Epidermal melanocyte (primary cell): ENCODE measurements around the gene GNGT2.
"Not testable (repeated sequence)": the region's sequence is repeated elsewhere in the genome, so short reads cannot be mapped to it uniquely, and the experiment has no call there.

ENCODE experiments used
- DNase-seq: peaks from one replicate; pipeline ENCODE4 v3.0.0; 2011; ENCODE audit warnings: low spot score; ENCODE audit not compliant: insufficient read length

GNGT2 gene

GRCh38 chr17:49209061-49209571 lies 1.3 kb downstream of the GNGT2 start:
- DNase-seq: peak; percentile 10

DNA sequence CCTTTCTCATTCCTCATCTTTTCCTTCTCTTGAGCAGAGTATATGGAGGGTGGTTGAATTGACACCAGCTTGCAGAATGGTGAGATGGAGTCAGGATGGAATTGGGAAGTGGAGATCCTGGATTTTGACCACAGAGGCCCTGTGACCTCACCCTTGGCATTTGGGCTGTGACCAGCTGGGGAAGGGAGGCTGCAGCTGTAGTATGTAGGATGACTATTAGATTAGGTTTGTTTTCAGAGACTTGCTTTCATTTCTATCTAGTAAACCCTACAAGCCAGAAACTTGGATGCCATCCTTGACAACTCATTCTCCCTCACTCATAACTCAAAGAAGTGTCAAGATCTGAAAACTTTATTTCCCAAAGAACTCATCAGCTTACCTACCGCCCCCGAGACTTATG lies 5.9 kb downstream of the GNGT2 start:
- DNase-seq: peak; percentile 14

DNA sequence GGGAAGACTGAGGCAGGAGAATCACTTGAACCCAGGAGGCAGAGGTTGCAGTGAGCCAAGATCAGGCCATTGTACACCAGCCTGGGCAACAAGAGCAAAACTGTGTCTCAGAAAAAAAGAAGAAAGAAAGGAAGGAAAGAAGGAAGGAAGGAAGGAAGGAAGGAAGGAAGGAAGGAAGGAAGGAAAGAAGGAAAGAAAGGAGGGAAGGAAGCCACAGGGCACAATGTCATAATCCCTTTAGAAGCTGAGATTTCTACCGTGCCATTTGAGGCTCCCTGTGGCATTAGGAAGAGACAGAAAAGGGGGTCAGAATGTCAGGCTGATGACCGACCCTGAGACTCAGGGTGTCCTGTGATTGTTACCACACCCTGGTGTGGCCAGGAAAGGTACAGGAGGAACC lies 6.6 kb downstream of the GNGT2 start:
- DNase-seq: no peak

GRCh38 chr17:49201481-49201927 lies 8.9 kb downstream of the GNGT2 start:
- peak; percentile 11 for DNase-seq

DNA sequence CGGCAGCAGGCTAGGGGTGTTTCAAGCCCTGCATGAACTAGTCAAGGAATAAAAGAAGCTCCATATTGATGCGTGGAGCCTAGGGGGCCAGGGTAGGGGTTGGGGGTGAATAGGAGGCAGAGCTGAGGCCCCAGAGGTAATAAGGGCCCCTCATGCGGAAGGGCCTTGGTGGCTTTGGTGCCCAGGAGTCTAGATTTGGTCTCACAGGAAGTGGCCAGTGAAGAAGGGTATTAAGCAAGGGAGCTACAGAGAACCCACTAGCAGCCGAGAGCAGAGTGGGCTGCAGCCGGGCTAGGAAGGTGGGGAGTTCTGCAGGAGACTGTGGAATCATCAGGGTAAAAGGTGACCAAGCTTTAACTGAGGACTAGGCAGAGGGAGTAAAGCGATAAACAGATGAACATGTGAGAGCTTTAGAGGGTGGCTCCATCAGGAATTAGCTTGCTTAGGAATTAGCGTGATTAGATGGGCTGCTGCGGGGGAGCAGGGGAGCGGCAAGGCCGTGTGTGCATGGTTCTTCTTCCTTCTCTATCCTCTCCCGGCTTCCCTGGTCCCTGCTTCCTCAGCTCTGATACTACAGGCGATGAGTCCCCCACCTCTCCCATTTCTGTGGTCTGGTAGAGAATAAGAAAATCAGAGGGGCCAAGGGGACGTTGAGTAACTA lies 9.8 kb downstream of the GNGT2 start:
- peak; percentile 7 for DNase-seq

DNA sequence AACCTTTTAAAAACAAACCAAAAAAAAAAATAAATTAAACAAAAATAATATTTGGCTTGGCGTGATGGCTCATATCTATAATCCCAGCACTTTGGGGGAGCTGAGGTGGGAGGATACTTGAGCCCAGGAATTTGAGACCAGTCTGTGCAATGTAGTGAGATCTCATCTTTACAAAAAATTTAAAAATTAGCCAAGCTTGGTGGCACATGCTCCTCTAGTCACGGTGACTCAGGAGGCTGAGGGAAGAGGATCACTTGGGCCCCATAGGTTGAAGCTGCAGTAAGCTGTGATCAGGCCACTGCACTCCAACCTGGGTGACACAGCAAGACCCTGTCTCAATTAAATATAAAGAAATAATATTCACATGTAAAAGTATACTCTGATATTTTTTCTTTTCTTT lies 12.2 kb downstream of the GNGT2 start:
- no peak for DNase-seq

- DNase-seq: no peak
These were observed 12.9 kb downstream of the GNGT2 start for GRCh38 chr17:49197346-49197998.

GRCh38 chr17:49196520-49196919 lies 13.9 kb downstream of the GNGT2 start:
- DNase-seq: no peak

DNA sequence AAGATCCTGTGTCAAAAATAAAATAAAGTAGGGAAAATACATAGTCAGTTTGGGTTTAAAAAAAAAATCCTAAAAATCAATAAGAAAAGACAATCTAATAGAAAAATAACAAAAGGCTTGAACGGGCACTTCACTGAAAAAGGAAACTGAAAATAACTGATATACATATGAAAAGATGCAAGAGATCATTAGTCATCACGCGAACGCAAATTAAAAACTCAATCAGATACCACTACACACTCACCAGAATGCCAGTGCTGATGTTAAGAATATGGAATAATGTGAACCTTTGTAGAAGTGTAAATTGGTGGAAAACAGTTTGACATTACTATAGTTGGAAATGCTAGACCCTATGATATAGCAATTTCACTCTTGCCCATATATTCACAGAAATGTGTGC lies 14.6 kb downstream of the GNGT2 start:
- DNase-seq: no peak

DNA sequence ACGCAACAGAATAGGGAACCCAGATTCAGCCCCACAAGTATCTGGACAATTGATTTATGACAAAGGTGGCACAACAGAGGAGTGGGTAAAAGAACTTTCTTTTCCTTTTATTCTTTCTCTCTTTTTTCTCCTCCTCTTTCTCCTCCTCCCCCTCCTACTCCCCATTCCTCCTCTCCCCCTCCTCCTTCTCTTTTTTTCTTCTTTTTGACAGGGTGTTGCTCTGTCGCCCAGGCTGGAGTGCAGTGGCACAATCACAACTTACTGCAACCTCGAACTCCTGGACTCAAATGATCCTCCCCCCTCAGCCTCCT lies 16.1 kb downstream of the GNGT2 start:
- no peak for DNase-seq

DNA sequence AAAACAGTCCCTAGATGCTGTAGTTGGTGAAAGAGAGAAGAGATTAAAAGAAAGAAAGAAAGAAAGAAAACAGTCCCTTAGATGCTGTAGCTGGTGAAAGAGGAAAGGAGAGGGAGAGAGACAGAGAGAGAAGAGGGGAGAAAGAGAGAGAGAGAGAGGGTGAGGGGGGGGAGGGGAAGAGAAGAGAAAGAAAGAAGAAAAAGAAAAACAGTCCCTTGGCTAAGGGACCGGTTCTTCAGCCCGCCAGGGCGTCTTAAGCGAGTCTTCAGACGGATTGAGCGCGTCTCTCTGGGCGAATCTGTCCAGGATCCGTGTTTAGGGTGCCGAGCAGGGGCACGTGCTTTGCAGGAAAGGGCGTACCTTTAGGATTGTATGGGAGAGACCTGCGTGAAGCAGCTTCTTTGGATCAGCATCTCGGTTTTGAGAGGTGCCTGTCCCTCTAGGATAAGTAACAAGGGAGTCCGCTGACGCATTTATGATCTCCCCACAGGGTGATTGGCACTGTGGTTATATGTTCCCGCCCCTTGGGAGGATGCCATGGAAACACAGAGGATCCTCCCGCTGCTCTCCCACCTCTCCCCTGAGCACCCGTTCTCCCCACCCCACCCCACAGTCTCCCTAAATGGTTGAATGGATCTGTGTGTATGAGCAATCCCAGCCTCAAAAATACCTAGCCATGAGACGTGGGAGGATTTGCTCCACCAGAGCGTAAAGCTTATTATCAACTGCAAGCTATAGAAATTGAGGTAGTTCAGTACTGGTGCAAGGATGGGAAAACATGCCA lies 16.7 kb downstream of the GNGT2 start:
- DNase-seq: peak; percentile 34

DNA sequence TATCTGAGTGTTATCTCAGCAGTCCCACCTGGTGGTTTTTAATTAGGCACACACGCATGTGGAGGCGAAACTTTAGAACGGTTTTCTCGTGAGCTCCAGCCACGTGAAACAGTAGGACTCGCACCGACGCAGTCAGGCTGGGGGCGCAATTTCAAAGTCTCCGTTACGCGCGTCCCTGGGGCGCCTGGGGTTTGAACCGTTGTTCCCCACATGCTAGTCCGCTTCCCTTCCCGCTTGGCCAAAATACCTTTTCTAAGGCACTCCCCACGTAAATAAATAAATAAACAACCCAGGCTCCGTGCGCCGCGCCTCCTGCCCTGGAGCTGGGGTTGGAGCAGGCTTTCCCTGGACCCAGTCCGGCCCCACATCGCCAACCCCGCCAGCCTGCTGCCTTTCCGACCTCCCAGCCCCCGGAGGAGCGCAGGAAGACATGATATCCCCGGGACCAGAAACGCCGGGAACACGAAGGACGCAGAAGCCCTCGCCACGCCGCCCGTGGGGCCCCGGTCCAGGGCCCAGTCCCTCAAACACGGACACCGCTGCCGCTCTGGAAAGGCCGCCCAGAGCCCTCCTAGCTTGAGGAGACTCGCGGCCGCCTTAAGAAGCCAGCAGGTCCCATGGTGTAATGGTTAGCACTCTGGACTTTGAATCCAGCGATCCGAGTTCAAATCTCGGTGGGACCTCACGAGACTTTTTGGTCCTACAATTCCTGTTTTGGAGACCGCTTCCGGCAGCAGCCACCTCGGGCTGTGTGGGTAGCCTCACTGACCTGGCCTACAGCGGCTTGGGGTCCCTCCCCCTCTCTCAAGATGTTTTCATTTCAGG lies 18.2 kb downstream of the GNGT2 start:
- peak; percentile 33 for DNase-seq

- peak; percentile 7 for DNase-seq
These were observed 18.9 kb downstream of the GNGT2 start for GRCh38 chr17:49191409-49191916.

DNA sequence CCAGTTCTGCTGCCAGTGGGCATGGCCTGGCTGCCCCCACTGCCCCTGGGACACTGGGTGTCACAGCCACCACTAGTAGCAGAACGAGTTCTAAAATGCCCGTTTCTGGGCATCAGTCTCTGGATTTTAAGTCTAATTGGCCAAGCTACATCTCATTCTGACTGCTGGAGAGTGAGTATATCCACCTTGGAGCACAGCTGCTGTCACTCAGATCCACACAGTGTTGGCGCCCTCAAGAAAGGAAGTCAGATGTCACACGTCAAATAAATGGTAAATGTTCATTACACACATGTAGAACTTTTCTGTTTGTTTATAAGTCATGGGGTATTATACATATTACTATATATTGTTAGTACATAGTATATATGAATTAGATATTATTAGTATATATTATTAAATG lies 19.4 kb downstream of the GNGT2 start:
- no peak for DNase-seq

DNA sequence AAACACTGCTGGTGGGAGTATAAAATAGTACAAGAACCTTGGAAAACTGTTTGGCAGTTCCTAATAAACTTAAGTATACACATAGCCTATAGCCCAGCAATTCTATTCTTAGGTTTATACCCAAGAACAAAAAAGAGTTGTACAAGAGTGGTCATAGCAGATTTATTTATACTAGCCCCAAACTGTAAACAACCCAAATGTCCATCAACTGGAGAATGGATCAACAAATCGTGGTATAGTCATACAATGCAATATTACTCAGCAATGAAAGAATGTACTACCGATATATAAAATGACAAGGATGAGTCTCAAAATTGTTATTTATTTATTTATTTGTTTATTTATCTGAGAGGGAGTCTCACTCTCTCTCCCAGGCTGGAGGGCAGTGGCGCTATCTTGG lies 23.1 kb downstream of the GNGT2 start:
- no peak for DNase-seq

- not testable (repeated sequence) for DNase-seq
These were observed 25.0 kb downstream of the GNGT2 start for GRCh38 chr17:49185381-49185780.

- not testable (repeated sequence) for DNase-seq
These were observed 25.9 kb downstream of the GNGT2 start for GRCh38 chr17:49184522-49184921.

DNA sequence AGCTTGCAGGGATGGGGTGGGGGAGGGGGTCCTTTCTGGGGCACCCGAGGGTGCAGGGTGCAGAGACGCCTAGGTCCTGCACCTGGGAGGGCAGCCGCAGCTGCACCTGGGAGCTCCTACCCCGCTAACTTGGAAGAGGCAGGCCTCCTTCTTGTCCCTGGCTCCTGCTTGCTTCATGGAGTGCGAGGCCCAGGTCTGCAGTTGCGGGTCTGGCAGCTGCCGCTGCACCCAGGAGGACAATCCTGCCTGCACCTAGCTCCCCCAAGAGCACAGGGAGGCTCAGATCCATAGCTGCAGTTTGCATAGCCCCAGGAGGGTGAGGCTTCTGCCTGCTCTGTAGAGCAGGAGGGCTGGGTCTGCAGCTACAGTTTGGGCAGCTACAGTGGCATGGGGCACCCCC lies 26.6 kb downstream of the GNGT2 start:
- DNase-seq: no peak

DNA sequence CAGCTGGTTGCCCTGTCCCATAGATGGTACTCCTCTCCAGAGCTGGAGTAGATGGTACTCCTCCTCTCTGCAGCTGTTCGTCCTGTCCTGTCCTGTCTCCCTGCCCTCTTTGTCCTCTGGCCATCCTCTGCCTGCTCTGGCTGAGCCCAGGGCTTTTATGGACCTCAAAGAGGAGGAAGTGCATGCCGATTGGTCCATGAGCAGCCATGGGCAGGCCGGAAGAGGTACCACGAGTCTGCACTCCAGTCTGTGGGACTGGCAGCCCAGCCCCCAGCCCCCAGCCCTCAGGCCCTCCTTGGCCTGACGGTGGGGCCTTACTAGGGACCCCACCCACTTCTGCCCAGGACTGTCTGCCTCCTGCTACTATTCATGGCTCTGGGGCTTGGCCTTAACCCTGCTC lies 27.0 kb downstream of the GNGT2 start:
- DNase-seq: no peak

GRCh38 chr17:49180998-49181635 lies 29.3 kb downstream of the GNGT2 start:
- no peak for DNase-seq

DNA sequence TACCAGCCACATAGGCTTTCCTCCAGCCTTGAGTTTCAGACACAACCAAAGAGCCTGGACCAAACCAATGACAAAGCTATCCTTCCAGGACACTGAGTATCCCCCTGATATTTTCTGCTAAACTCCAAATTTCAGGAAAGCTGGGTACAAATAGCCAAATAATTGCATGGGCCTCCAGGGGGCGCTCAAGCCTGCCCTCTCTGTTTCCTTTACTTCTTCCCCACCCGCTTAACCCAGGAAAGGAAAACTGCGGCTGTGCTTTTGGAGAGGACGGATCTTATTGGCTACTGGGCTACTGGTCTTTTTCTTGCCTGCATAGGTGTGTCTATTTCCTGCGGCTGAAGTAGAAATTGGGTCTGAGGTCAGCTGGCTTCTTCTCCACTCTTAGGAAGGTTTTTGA lies 30.1 kb downstream of the GNGT2 start:
- peak; percentile 54 for DNase-seq
